HG03095 (cell line): ENCODE data around the gene FOXN1.
"Not testable (repeated sequence)": the region's sequence is repeated elsewhere in the genome, so short reads cannot be mapped to it uniquely, and the experiment has no call there.

Experiments used
- ATAC-seq: cut with Tn5 transposase; IDR thresholded peaks from one replicate; pipeline ENCODE4 v1.9.1; 2021; ENCODE audit warnings: moderate library complexity; ENCODE audit not compliant: unreplicated experiment

Gene FOXN1

GRCh38 chr17:28571361-28572122, 65.4 kb downstream of the FOXN1 start, which contains the start of gene PIGS:
PIGS (minus strand) TSS chr17:28571524; CDS start chr17:28571496, 28 bp downstream.
- ATAC-seq = peak; percentile 82

DNA sequence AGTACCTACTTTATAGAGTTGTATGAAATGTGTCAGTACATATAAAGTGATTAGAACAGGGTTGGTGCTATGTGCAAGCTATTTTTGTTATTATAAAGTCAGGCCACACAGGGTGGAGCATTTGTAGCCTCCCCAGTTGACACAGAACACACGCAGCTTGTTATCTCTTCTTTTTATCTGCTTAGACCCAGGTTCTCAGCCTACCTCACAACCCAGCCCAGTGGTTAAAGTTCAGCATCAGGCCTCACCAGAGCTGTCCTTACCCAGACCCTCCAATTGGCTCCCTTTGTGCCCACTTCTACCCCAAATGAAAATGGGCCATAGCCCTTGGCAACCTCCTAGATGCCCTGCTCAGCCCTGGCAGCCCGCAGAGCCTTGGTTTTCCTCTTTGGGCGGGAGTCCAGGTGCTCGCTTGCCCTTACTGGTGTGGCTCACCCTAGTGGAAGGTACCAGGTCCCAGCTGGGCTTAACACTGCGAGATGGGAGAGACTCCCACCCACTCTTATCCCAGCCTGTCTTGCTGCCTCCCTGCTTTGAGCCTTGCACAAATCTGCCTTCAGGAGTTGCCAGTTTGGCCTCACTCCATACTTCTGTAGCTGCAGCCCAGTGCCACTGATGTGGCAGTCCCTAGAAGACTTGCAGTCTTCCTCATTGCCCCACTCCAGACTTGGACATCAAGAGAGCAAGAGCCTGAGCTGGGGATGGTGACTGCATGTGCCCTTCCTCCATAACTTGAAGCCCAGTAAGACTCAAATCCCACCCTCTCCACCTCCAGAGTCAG, 66.3 kb downstream of the FOXN1 start:
- ATAC-seq = no peak

DNA sequence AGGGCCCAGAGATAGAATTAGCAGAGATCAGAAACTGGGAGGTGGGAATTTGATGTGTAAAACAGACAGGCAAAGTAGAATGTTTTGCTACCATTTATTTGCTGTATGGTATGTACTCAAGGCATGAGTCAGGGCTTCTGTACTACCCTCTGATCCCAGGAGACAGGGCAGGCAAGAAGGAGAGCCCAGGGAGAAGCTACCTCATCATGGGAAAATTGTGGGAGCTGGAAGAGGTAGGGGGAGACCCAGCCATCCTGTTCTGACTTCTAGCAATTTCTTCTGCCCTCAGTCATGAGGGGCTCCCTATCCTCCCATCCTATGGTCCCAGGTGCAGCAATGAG, 66.9 kb downstream of the FOXN1 start:
- no peak for ATAC-seq

- no peak for ATAC-seq
Observed at GRCh38 chr17:28573521-28573920, 67.4 kb downstream of the FOXN1 start.

- ATAC-seq = no peak
Observed at GRCh38 chr17:28573966-28574480, 67.9 kb downstream of the FOXN1 start.

DNA sequence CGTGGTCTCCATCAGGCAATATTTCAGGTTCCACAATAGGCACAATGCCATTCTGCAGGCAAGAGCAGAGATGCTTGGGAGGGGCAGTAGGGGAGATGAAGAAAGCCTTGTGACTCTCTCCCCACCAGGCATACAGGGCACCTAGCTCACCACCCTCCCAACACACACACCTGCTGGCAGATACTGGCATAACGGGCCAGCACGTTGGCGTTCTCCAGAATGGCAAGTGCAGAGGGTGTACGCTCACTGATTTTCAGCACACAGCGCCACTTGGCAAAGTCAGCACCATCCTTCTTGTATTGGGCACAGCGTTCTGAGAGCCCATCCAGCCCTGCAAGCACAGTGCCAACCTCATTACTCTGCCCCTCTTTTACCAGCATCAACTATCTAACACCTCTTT, 68.4 kb downstream of the FOXN1 start:
- ATAC-seq = no peak

DNA sequence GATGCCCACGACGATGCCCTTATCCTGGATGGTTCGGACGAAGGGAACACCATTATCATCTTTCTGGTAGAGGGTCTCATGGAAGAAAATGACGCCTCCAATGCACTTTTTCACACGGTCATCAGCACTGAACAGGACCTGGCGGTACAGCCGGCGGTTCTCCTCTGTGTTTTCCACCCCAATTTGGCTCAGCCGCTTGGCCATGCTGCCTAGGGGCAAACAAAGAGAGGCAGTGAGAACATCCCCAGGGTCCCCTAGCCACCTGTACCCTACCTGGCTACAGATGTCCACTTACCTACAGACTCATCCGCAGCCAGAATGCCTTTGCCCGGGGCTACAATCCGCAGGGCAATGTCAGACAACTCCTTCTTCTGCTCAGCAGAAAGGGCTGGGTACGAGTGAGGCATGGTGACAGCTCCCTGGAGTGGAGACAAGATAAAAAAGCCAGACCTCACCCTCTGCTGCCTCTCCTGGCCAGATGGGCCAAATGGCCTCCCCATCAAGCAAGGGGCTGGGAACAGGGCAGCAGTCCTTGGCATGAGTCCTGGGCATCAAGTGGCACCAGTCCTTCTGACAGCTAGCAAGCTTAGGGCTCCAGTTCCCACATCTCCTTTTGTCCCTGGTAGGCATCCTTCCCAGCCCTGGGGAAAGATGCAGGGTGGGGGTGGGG, 69.1 kb downstream of the FOXN1 start:
- no peak for ATAC-seq

DNA sequence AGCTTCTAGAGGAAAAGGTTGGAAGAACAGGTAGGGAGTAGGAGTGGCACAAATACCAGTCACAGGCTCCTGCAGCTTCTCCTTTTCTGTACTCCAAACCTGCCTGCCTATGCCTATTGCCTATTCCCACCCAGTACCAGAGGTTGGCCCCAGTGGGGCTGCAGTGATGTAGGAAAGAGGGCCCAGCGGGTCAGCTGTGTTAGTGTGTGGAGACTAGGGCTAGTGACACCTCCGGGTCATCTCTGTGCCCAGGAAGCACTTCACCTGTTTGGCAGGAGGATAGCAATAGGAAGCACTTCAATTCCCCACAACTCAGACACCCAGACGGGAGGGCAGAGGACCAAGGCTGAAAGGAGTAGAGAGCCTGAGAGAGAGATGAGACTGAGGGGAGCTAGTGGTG, 69.9 kb downstream of the FOXN1 start:
- ATAC-seq = not testable (repeated sequence)

DNA sequence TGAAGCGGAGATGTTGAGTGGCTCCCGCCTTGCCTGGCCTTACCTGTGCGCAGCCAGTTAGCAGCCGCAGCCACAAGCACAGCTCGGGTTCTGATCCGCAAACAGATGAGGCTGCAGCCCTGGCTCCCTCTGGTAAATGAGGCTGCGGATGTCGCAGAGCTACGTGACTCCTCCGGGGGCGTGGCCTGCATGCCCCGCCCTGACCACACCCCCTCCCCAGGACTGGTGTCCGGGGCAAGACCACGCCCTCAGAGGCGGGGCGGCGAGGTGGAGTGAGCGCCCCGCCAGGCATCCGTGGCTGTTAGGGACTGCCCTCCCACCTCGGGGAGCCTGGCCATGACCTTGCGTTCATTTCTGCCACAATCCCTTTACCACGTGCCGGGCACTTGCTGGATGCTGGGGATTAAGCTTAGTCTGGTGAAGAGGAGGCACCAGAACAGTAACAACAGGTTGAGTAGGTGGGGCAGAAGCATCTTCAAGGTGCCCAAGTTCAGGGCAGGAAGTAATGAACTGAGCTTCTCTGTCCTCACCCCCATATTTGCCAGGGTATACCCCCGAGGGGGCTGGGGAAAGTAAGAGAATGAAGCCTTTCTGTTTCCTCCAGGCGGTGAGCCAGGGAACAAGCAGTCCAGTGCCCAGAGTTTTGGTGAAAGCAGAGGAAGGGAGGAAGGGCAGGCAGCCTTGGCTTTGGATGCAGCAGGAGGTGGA, 70.8 kb downstream of the FOXN1 start, which contains the start of gene ALDOC:
TSS of gene ALDOC (minus strand) at position 138 of the 708 bp plus-strand sequence. CDS start 1,363 bp downstream, outside the sequence.
- ATAC-seq = peak; percentile 74

- ATAC-seq = no peak
Observed at GRCh38 chr17:28577466-28577824, 71.3 kb downstream of the FOXN1 start.

DNA sequence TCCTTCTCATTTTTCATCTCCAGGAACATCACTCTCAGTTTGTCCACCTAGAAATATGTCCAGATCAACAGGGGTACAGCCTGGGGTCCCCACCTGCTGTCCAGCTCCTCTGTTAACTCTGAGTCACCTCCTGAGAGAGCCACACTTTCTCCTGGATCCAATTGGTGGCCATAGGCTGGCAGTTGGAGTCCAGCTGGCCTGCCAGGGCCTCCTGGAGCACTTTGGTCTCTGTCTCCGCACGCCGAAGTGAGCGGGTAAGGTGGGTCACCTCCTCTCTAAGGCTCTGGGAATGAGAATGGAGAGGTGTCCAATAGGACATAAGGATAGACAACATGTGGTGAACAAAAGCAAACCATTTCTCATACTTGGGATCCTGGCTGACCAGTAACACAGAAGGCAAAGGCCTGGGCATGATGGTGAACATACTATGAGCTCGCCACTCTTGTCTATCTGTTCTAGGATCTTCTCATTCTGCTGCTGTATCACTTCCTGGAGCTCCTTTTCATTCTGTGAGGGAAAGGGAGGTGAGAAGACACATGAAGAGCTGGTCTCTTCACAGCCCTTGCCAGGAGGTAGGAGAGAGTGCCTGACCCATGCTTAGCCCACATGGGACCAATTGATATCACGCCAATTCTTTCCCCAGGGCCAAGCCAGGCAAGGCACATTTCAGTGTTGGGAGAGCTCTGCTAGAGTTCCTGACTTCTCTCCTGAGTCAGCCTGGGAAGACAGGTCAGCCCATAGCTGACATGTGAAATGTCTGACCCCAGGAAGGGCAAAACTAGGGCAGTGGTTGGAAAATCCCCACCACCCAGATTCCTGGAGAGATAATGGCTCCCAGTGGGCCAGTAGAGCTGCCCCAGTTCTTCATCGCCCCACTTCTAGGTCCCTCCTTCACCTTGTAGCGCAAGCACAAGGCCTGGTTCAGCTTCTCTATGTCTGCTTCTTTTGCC, 72.4 kb downstream of the FOXN1 start:
- no peak for ATAC-seq

- ATAC-seq = no peak
Observed at GRCh38 chr17:28579526-28579925, 73.4 kb downstream of the FOXN1 start.

GRCh38 chr17:28580959-28581358, 74.8 kb downstream of the FOXN1 start:
- no peak for ATAC-seq

GRCh38 chr17:28582513-28582912, 76.4 kb downstream of the FOXN1 start:
- ATAC-seq = no peak

GRCh38 chr17:28584434-28584833, 78.3 kb downstream of the FOXN1 start:
- ATAC-seq = no peak

- no peak for ATAC-seq
Observed at GRCh38 chr17:28585851-28586250, 79.7 kb downstream of the FOXN1 start.
